ENCODE measurements around the gene COLGALT1. TPM values are rescaled to one million over a fixed set of nuclear protein-coding genes. Genes with fewer than 3 reads are reported as not detected.

The COLGALT1 gene
- total and polyA plus RNA-seq, 10 of the 15 experiments (the other 5 are each of a cell fraction or from before 2014, with no cell fraction given): 1.2 to 78.8 (median 29.8) TPM

DNA sequence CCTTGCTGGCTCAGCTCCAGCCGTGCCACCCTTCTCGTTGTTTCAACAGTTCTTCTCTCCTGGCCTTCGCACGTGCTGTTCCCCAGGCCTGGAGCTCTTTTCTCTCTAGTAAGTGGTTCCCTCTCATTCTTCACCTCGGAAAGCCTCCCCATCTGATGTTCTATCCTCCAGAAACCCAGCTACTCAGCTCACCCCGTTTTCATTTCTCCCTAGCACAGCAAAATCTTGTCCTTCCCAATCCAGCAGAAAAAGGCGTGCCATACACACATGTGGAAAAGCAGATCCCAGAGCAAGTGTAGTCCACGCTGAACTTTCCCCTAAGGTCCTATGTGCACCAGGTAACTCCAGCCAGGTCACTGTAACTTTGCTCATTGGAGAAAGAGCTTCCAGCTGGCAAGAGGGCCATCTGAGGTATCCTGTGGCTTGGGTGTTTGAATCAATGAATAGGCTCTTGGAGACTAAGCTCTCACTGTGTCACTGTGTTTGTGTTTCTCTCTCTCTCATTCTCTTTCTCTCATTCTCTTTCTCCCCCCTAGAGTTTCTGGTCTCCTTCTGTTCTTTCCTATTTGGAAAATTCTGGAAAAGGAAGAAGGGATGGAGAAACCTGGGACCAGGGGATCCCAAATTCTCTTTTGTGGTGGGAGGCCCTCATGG, 49.0 kb downstream of the COLGALT1 start:
- H3K9me3 ChIP-seq (replicated peaks; ENCODE audit: control insufficient read depth, insufficient read depth, low read length): no peaks in the 10 kb centered on the region
- POLR2A ChIA-PET: no interaction called here
- RAD21 ChIA-PET (ENCODE audit: unreplicated experiment): interaction anchor here (0.6 kb wide), 1 partner anchor 17 kb away, joined by 3 read pairs; no protein-coding TSS in a partner anchor
- in situ Hi-C loops (cut with MboI) (no loop called here), intact Hi-C loops (cut with micrococcal nuclease; ENCODE audit: unreplicated experiment) (no loop called here)
- no peak for DNase-seq (ENCODE audit: low read depth, low spot score)
- no peaks in the 10 kb centered on the region for H3K36me3 ChIP-seq (ENCODE audit: control insufficient read depth in 2 of 2, insufficient read depth in 2 of 2, low read length in 1 of 2)
- SMC1A ChIA-PET (ENCODE audit: uncharacterized antibody, unreplicated experiment): interaction anchor here (1.1 to 1.8 kb wide), 2 partner anchors 14 to 17 kb away, joined by 3 to 6 read pairs; no protein-coding TSS in a partner anchor
- no peak for ATAC-seq
- no peak for FAIRE-seq
- H3K4me1 ChIP-seq (ENCODE audit: control insufficient read depth, insufficient read depth, low read length): peaks cover 6% of the 10 kb centered on the region; the same call in 1 of the 2 replicates
- no peak overlapping the region for H3K4me3 ChIP-seq
- H3K27me3 ChIP-seq (replicated peaks in 1 of 2; ENCODE audit: control insufficient read depth in 2 of 2, insufficient read depth in 2 of 2, low read length in 1 of 2): no peaks in the 10 kb centered on the region
- no peaks in the 10 kb centered on the region for H4K20me1 ChIP-seq (ENCODE audit: control insufficient read depth, insufficient read depth)
- H3K27ac ChIP-seq (ENCODE audit: control insufficient read depth, insufficient read depth): no peak overlapping the region
- H3K79me2 ChIP-seq (ENCODE audit: control insufficient read depth, insufficient read depth, low read length): no peaks in the 10 kb centered on the region
- no peak overlapping the region for H3K4me2 ChIP-seq (ENCODE audit: control insufficient read depth, insufficient read depth)
- WGBS (ENCODE audit: insufficient coverage, insufficient replicate concordance, low lambda C conversion rate, missing lambda C conversion rate): 58% methylated on average over 8 of the region's 8 CpGs
- H3K9ac ChIP-seq (ENCODE audit: control insufficient read depth, insufficient read depth, low read length): no peak overlapping the region
- BruUV-seq (replicated peaks): no TSS peak
- TF ChIP-seq MXI1 (IDR thresholded peaks at IDR 0.05; ENCODE audit: low read depth, low read length): no peak
- no peak overlapping the region for H2AFZ ChIP-seq (ENCODE audit: control insufficient read depth, low read depth, low read length)
- CTCF ChIA-PET: interaction anchor here (0.6 to 1.6 kb wide), 2 partner anchors 18 to 86 kb away, joined by 3 to 6 read pairs; no protein-coding TSS in a partner anchor

DNA sequence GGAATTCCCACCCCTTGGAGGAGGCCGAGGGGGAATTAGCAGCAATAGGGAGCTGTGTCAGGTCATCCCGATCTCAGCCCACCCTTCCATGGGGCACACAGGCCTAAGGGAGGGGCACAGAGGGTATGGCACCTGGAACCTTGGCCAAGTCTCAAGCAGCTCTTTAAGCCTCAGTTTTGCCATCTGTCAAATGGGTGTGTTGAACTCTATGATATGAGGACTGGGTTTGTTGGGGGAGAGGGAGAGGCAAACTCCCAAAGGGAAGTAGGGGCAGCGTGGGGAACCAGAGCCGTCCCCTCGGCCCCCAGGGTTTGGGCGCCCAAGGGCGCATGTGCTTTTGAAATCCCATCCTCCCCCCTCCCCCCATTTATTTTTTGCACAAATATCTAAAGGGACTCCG, 49.7 kb downstream of the COLGALT1 start:
- POLR2A ChIA-PET: interaction anchor here (0.6 kb wide), 1 partner anchor 182 kb away, joined by 3 read pairs; no protein-coding TSS in a partner anchor
- CTCF ChIA-PET: interaction anchor here (0.6 to 1.6 kb wide), 2 partner anchors 17 to 87 kb away, joined by 3 to 6 read pairs; no protein-coding TSS in a partner anchor
- BruUV-seq (replicated peaks): no TSS peak
- no peak for FAIRE-seq
- H3K4me3 ChIP-seq: peak overlapping the region; percentile 67
- DNase-seq (ENCODE audit: low read depth, low spot score): no peak
- no peak for TF ChIP-seq RB1 (IDR thresholded peaks at IDR 0.05; ENCODE audit: borderline replicate concordance)
- no peak for TF ChIP-seq POLR2A (IDR thresholded peaks at IDR 0.05; ENCODE audit: low read depth, low read length)
- no peak for TF ChIP-seq HDGF (IDR thresholded peaks at IDR 0.05)
- TF ChIP-seq, protein P1, sequence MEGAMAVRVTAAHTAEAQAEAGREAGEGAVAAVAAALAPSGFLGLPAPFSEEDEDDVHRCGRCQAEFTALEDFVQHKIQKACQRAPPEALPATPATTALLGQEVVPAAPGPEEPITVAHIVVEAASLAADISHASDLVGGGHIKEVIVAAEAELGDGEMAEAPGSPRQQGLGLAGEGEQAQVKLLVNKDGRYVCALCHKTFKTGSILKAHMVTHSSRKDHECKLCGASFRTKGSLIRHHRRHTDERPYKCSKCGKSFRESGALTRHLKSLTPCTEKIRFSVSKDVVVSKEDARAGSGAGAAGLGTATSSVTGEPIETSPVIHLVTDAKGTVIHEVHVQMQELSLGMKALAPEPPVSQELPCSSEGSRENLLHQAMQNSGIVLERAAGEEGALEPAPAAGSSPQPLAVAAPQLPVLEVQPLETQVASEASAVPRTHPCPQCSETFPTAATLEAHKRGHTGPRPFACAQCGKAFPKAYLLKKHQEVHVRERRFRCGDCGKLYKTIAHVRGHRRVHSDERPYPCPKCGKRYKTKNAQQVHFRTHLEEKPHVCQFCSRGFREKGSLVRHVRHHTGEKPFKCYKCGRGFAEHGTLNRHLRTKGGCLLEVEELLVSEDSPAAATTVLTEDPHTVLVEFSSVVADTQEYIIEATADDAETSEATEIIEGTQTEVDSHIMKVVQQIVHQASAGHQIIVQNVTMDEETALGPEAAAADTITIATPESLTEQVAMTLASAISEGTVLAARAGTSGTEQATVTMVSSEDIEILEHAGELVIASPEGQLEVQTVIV (IDR thresholded peaks at IDR 0.05; ENCODE audit: borderline replicate concordance, partially characterized antibody): no peak
- TF ChIP-seq EP300 (IDR thresholded peaks at IDR 0.05; ENCODE audit: borderline replicate concordance in 1 of 2, control insufficient read depth in 1 of 2, low read depth in 2 of 2, low read length in 2 of 2): no peak
- TF ChIP-seq NRF1 (conservative IDR thresholded peaks at IDR 0.05; ENCODE audit: low read depth, low read length): no peak
- no peak for TF ChIP-seq CHD1 (IDR thresholded peaks at IDR 0.05; ENCODE audit: low read depth, low read length)
- H3K36me3 ChIP-seq (ENCODE audit: control insufficient read depth in 2 of 2, insufficient read depth in 2 of 2, low read length in 1 of 2): no peaks in the 10 kb centered on the region
- peaks cover 6% of the 10 kb centered on the region; the same call in 1 of the 2 replicates for H3K4me1 ChIP-seq (ENCODE audit: control insufficient read depth, insufficient read depth, low read length)
- WGBS (ENCODE audit: insufficient coverage, insufficient replicate concordance, low lambda C conversion rate, missing lambda C conversion rate): 58% methylated on average over 8 of the region's 8 CpGs
- H3K79me2 ChIP-seq (ENCODE audit: control insufficient read depth, insufficient read depth, low read length): no peaks in the 10 kb centered on the region
- SMC1A ChIA-PET (ENCODE audit: uncharacterized antibody, unreplicated experiment): interaction anchor here (1.1 to 1.8 kb wide), 3 partner anchors 14 to 151 kb away, joined by 3 to 6 read pairs (median 4); no protein-coding TSS in a partner anchor
- H3K9me3 ChIP-seq (replicated peaks; ENCODE audit: control insufficient read depth, insufficient read depth, low read length): no peaks in the 10 kb centered on the region
- ATAC-seq: no peak
- intact Hi-C loops (cut with micrococcal nuclease; ENCODE audit: unreplicated experiment) (no loop called here), in situ Hi-C loops (cut with MboI) (no loop called here)
- no peaks in the 10 kb centered on the region for H3K27me3 ChIP-seq (replicated peaks in 1 of 2; ENCODE audit: control insufficient read depth in 2 of 2, insufficient read depth in 2 of 2, low read length in 1 of 2)
- no peaks in the 10 kb centered on the region for H4K20me1 ChIP-seq (ENCODE audit: control insufficient read depth, insufficient read depth)
- H2AFZ ChIP-seq (ENCODE audit: control insufficient read depth, low read depth, low read length): no peak overlapping the region
- H3K9ac ChIP-seq (ENCODE audit: control insufficient read depth, insufficient read depth, low read length): no peak overlapping the region
- H3K4me2 ChIP-seq (ENCODE audit: control insufficient read depth, insufficient read depth): peak overlapping the region; percentile 96; the same call in 1 of the 2 replicates
- RAD21 ChIA-PET (ENCODE audit: unreplicated experiment): no interaction called here
- H3K27ac ChIP-seq (ENCODE audit: control insufficient read depth, insufficient read depth): no peak overlapping the region

Data from GM12878 (cell line).